HG03045 (cell line): ENCODE data around the gene PLXNA4.

ENCODE experiments used
- ATAC-seq: cut with Tn5 transposase; IDR thresholded peaks from one replicate; pipeline ENCODE4 v1.9.1; 2021; ENCODE audit warnings: mild to moderate bottlenecking, moderate library complexity; ENCODE audit not compliant: unreplicated experiment

Gene PLXNA4

GRCh38 chr7:132326878-132327589 is 249.2 kb downstream of the PLXNA4 start:
- no peak for ATAC-seq

- ATAC-seq, result no peak
Measured at GRCh38 chr7:132322970-132323369, 253.3 kb downstream of the PLXNA4 start.

- ATAC-seq, result no peak
Measured at GRCh38 chr7:132321387-132321786, 254.9 kb downstream of the PLXNA4 start.

GRCh38 chr7:132319481-132319880 is 256.8 kb downstream of the PLXNA4 start:
- ATAC-seq, result no peak

- ATAC-seq, result peak; percentile 91
Measured at GRCh38 chr7:132318352-132319318, 257.6 kb downstream of the PLXNA4 start.

DNA sequence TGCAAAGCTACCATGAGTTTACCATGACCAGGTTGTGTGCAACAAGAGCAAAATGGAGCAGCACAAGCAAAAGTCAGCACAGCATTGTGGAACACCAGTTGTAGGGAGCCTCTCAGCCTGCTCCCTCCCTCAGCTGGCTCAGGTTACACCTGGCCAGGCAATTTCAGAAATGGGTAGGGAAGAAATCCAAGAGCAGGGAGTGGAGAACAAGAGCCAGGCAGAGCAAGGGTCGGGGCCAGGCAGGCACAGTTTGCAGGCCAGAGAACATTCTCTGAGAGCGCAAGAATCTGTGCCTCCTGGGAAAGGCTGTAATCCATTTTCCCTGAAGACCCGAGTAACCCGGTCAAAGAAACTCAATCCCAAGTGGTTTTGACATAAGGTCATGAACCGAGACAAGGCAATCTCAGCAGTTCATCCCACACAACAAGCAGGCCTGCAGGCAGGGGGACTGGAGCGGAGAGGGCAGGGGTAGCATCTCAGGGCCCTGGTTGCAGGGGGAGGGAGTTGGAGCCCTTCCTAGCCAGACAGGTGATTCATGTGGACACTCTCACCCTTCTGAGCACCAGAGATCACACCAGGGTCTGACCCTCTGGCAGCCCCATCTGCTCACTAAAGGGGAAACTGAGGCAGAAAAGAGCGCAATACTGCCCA is 258.4 kb downstream of the PLXNA4 start:
- no peak for ATAC-seq

DNA sequence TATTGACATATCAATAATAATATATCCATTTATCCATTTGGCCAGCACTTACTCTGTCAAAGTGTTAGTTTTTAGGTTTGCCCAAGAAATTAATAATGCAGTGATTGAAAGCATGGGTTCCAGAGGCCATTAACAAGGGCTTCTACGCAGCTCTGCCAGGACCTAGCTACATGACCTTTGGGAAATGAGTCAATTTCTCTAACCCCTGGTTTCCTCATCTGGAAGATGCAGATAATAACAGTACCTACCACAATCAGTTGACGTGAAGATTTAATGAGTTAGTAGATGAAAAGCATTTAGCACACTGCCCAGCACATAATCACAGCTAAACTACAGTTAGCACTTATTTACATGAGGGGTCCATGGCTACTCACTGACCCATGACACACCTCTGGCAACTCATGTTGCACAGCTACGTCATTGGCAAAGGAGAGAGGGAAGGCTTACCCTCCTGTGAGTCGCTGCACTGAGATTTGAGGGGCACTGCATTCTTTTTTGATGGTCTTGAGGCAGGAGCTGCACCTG is 263.7 kb downstream of the PLXNA4 start:
- ATAC-seq, result no peak

GRCh38 chr7:132311733-132312132 is 264.5 kb downstream of the PLXNA4 start:
- no peak for ATAC-seq

GRCh38 chr7:132309102-132309805 is 267.0 kb downstream of the PLXNA4 start:
- ATAC-seq, result no peak

- no peak for ATAC-seq
Measured at GRCh38 chr7:132307465-132307864, 268.8 kb downstream of the PLXNA4 start.

GRCh38 chr7:132300599-132301277 is 275.5 kb downstream of the PLXNA4 start:
- no peak for ATAC-seq

- no peak for ATAC-seq
Measured at GRCh38 chr7:132298790-132299189, 277.5 kb downstream of the PLXNA4 start.

DNA sequence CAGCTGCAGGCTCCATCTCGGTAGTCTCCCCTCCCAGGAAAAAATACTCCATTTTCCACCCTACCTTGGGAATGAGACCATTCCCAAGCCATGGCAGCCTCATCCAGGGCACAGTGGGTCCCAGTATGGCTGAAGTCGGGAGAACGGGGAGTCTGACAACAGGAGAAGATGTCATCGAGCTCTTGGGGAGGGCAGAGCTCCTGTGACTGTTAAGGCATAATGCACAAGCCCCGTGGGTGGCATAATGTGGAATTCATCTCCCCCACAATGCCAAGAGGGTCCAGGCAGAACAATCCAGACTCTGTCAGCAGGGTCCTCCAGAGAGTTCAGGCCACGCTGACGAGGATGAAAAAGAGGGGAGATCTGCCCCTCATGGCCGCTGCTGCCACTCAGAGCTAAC is 279.4 kb downstream of the PLXNA4 start:
- ATAC-seq, result no peak

- ATAC-seq, result no peak
Measured at GRCh38 chr7:132295175-132295574, 281.1 kb downstream of the PLXNA4 start.

- ATAC-seq, result no peak
Measured at GRCh38 chr7:132292803-132293202, 283.5 kb downstream of the PLXNA4 start.

DNA sequence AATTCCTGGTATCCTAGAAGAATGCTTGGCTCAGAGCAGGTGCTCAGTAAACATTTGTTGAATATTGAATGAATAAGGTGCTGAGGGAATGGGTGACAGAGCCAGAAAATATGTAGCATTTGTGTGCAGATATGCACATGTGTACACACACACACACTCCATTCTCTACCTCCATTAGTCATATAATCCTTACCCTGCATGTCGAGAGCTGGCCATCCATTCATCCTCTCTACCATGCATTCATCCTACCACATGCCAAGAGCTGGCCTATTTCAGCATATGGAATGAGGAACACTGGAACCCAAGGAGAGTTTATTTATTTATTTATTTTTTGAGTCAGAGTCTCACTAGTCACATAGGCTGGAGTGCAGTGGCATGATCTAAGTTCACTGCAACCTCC is 284.8 kb downstream of the PLXNA4 start:
- ATAC-seq, result no peak

DNA sequence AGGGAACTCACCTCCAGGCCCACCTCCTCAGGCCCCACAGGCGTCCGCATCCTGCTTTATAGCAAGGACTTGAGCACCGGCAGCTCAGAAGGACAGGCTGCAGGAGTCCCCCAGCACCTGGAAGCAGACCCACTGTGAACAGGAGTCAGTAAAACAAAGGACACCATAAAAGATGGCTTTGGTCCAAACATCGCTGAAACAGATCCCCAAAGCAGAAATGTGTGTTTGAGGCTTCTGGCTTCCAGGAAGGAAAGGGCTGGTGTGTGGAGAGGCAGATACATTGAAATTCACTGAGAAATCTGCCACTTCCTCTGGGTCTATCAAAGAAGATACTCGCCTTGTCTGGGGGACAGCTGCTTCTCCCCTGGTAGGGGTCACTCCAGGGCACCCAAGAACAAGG is 286.2 kb downstream of the PLXNA4 start:
- ATAC-seq, result no peak

DNA sequence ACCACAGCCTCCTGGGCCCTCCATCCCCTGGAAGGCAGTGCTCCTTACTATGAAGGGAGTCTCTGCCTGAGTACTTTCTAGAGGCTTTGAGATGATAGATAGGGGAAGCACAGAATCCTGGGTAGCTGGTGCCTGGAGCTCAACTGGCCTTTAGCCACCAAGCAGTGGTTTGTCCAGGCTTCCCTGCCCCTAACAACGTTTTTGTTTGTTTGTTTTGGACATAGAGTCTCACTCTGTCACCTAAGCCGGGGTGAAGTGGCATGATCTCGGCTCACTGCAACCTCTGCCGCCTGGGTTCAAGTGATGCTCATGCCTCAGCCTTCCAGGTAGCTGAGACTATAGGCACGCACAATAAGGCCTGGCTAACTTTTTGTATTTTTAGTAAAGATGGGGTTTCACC is 289.4 kb downstream of the PLXNA4 start:
- ATAC-seq, result no peak

DNA sequence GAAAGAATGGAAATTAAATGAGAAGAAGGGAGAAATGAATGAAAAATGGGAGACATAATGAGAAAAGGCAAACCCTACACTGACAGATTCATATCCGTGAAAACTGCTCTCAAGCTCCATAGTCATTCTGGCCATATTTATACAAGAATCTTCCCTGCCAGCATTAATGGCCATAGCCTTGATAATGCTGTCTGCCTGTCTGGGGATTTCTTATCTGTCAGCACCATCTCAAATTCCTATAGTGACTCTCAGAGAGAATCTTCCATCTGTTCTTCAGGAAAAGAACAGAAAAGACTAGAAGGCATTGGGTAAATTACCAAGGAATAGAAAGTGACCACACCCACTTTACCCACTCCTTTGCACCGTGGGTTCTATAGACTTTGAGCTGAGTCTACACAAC is 295.9 kb downstream of the PLXNA4 start:
- no peak for ATAC-seq

GRCh38 chr7:132279718-132280117 is 296.6 kb downstream of the PLXNA4 start:
- no peak for ATAC-seq
